ENCODE measurements around the gene MCFD2.
"Not testable (repeated sequence)": the region's sequence is repeated elsewhere in the genome, so short reads cannot be mapped to it uniquely, and the experiment has no call there.

Gene MCFD2

DNA sequence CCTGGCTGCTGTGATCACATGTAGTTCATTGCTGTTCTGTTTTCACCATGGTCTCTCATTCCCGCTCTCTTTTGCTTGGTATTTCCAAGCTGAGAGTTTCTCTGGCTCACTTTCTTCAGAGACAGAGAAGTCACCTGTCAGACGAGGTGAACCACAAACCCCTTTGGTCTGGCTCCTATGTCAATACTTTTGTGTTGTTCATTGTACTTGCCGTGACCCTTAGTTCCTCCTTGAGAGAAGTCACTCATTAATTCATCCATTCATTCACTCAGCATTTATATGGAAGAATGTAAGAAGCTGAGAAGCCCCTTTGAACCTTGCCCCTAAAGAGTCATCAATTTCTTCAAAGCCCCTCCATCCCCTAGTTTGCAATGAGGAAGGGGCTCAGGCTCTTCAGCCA lies 15.2 kb downstream of the MCFD2 start:
- no peak for DNase-seq

- no peak for DNase-seq
These were observed 16.6 kb downstream of the MCFD2 start for GRCh38 chr2:46899053-46899452.

GRCh38 chr2:46898024-46898423 lies 17.6 kb downstream of the MCFD2 start:
- DNase-seq, result no peak

GRCh38 chr2:46893269-46893939 lies 22.2 kb downstream of the MCFD2 start:
- no peak for DNase-seq

GRCh38 chr2:46891956-46892553 lies 23.6 kb downstream of the MCFD2 start:
- DNase-seq, result no peak

GRCh38 chr2:46888421-46888952 lies 27.1 kb downstream of the MCFD2 start:
- DNase-seq, result no peak

DNA sequence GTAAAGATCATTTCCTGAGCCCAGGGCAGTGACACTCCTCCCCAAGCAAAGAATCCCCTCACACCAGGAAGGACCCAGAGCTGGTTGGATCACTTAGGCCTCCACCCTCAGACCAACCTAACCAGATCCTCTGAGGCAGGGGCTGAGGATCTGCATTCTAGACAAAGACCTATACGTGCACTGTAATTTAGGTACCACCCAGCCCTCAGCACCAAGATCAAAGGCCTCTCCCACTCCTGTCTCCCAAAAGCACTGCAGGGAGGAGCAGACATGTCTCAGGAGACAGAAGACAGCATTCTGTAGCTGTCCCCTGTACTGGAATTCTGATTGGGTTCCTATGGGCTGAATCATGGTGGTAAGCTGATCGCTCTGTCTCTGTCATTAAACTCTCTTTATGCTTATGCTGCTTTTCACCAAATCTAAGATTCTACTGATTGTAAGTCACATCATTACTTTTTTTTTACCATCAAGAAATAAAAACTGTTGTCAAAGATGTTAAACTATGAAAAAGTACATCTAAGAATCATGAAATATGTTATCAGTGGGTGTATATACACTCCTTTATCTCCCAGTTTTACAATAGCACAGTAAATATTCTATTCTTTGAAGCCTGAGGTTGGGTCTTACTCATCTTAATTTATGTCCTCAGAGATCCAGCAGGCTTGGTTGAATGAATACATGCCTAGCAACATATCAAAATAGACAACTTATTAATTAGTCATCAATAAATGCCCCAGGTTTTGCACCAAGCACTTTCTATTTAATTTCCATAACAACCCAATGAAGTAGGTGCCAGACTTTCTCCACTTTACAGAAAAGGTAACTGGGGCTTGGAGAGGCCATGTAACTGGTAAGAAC lies 28.3 kb downstream of the MCFD2 start:
- DNase-seq, result no peak

- DNase-seq, result no peak
These were observed 29.2 kb downstream of the MCFD2 start for GRCh38 chr2:46886268-46887027.

GRCh38 chr2:46885376-46885775 lies 30.2 kb downstream of the MCFD2 start:
- DNase-seq, result no peak

- DNase-seq, result no peak
These were observed 36.1 kb downstream of the MCFD2 start for GRCh38 chr2:46879511-46879910.

- no peak for DNase-seq
These were observed 36.7 kb downstream of the MCFD2 start for GRCh38 chr2:46878886-46879285.

- no peak for DNase-seq
These were observed 37.2 kb downstream of the MCFD2 start for GRCh38 chr2:46878240-46878877.

GRCh38 chr2:46877619-46878113 lies 37.9 kb downstream of the MCFD2 start:
- DNase-seq, result no peak

DNA sequence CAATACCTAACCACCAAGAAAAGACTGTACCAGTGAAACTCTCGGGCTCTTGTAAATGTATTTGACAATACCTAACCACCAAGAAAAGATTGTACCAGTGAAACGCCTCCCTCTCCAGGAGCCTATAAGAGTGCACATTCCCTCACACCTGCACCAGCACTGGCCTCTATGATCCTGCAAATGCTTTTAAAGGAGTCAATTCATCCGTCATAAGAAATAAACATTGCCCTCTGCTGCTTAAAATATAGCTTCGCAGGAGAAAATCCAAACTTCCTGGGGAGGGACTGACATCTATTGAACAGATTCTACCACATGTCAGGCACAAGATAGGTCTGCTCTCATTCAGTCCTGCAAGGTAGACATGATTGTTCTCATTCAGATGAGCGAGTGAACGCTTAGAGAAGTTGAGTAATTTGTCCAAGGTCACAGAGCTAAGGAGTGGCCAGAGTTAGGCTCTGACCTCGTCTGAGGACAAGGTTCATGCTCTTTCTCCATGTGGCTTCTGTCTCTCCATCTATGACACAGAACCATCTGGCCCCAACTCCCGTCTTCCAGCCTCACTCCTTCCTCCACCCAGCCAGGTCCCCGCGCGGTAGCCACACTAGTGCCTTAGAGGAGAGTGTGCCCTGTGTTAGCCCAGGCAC lies 38.7 kb downstream of the MCFD2 start:
- peak; percentile 34 for DNase-seq

DNA sequence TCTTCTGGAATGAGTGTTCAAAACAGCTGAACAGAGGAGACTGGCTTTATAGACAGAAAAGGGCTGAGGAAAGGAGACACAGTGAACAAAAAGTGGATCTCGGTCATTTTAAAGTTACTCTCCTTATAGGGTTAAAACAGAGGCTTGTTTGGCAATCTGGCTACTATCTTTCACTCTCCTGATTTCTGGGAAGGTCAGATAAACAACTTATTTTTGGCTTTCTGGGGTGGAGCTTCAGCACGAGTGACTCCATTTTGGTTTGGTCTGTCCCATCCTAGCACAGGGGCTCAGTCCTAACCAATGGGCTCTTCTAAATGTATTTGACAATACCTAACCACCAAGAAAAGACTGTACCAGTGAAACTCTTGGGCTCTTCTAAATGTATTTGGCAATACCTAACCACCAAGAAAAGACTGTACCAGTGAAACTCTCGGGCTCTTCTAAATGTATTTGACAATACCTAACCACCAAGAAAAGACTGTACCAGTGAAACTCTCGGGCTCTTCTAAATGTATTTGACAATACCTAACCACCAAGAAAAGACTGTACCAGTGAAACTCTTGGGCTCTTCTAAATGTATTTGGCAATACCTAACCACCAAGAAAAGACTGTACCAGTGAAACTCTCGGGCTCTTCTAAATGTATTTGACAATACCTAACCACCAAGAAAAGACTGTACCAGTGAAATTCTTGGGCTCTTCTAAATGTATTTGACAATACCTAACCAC lies 39.5 kb downstream of the MCFD2 start:
- not testable (repeated sequence) for DNase-seq

GRCh38 chr2:46875226-46875899 lies 40.2 kb downstream of the MCFD2 start:
- DNase-seq, result no peak

DNA sequence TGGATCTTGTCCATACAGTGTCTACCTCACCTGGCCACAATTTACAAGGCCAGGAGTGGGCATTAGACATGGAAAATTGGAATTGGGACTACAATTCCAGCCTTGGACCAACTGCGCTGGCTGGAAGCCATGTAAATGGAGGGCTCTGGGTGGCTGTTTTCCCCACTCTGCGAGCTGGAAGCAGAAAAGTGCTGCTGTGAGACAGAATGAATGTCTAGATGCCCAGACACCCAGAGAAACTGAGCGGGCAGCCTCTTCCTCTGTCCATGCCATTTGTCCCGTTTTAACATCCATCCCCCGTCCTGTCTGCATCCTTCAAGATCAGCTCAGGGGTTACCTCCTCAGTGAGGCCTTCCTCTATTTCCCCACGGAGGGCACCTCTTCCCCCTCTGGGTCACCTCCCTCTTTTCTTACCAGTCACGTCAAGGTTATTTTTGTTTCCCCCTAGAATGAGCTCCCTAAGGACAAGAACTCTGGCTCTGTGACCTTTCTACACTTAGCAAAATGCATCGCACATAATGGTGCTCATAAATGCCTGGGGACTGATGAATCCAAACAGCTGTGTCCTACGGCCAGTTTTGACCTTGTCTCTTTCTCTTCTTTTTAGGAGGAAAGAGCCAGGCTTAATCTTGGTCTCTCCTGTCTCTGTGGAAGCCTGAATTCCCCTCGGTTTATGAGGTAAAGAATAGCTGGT lies 41.2 kb downstream of the MCFD2 start:
- DNase-seq, result no peak

- no peak for DNase-seq
These were observed 42.0 kb downstream of the MCFD2 start for GRCh38 chr2:46873604-46874068.

DNA sequence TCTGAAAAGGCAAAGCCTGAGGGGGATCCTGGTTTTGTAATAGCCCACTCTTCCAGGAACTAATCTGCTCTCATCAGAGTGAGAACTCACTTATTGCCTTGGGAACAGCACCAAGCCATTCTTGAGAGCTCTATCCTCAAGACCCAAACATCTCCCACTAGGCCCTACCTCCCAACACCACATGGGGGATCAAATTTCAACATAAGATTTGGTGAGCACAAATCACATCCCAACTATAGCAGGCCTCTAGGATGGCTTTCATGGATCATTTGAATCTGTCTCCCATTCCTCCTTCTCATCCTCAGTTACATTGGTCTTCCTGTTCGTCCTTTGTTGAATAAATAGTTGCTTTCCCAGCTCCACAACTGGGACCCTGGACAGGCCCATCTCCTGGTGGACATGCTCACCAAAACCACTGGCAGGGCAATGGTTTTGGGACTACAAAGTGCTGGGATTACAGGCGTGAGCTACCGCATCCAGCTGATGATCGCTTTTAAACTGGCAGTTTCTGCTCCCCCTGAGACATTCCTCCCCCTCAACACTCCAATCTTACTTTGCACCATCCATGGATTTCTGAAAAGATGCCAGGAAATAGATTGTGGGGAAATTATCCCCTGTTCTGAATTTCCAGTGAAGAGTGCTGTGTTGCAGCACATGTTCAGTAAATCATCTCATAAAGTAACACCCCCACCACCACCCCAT lies 42.6 kb downstream of the MCFD2 start:
- no peak for DNase-seq

Measured in NCI-H1436 (cell line).